Measurements from ENCODE around the gene GRM5. TPM values are rescaled to one million over a fixed set of nuclear protein-coding genes. Genes with fewer than 3 reads are reported as not detected.
"Not testable (repeated sequence)": the region's sequence is repeated elsewhere in the genome, so short reads cannot be mapped to it uniquely, and the experiment has no call there.

Gene GRM5
- total RNA-seq, 1 experiment from 2014 or later = 0.03 TPM

- CTCF ChIA-PET = no interaction called here
- POLR2A ChIA-PET = no interaction called here
- no peaks in the 10 kb centered on the region for H3K36me3 ChIP-seq (ENCODE audit: control insufficient read depth, insufficient read depth, low read length)
- no peaks in the 10 kb centered on the region for H3K27me3 ChIP-seq (ENCODE audit: control insufficient read depth, insufficient read depth, low read length)
- ATAC-seq (no peak), DNase-seq (ENCODE audit: low read depth, low spot score) (no peak)
- intact Hi-C loops (cut with micrococcal nuclease; ENCODE audit: unreplicated experiment) = no loop called here
- H3K27ac ChIP-seq (ENCODE audit: low read length) = no peak overlapping the region
- no peaks in the 10 kb centered on the region for H3K9me3 ChIP-seq (ENCODE audit: control insufficient read depth, insufficient read depth, low read depth, low read length)
- H3K4me1 ChIP-seq (ENCODE audit: control insufficient read depth, insufficient read depth, low read length) = no peaks in the 10 kb centered on the region
- no peak overlapping the region for H3K4me3 ChIP-seq (ENCODE audit: low read depth in 2 of 2, low read length in 2 of 2)
- no TSS peak for BruUV-seq (replicated peaks)
- TF ChIP-seq SIN3A (IDR thresholded peaks at IDR 0.05; ENCODE audit: borderline replicate concordance, insufficient read depth, low read depth, low read length) (no peak), POLR2AphosphoS5 (IDR thresholded peaks at IDR 0.05; ENCODE audit: low read depth, low read length) (no peak), TCF7L2 (IDR thresholded peaks at IDR 0.05; ENCODE audit: low read depth, low read length) (no peak), CTCF (IDR thresholded peaks at IDR 0.05) (no peak), REST (IDR thresholded peaks at IDR 0.05; ENCODE audit: insufficient read depth in 1 of 2, low read depth in 2 of 2, low read length in 1 of 2) (no peak)
- in situ Hi-C loops (cut with HindIII; ENCODE audit: low pct_unique_long_range_greater_than_20kb, low sequenced_read_pairs) = no loop called here
These were observed 86.1 kb downstream of the GRM5 start for GRCh38 chr11:88979641-88980040.

GRCh38 chr11:88978992-88979391 is 86.8 kb downstream of the GRM5 start:
- H3K4me3 ChIP-seq (ENCODE audit: low read depth in 2 of 2, low read length in 2 of 2); H3K9me3 ChIP-seq (ENCODE audit: control insufficient read depth, insufficient read depth, low read depth, low read length); H3K36me3 ChIP-seq (ENCODE audit: control insufficient read depth, insufficient read depth, low read length); in situ Hi-C loops (cut with HindIII; ENCODE audit: low pct_unique_long_range_greater_than_20kb, low sequenced_read_pairs); BruUV-seq (replicated peaks); intact Hi-C loops (cut with micrococcal nuclease; ENCODE audit: unreplicated experiment); H3K27ac ChIP-seq (ENCODE audit: low read length); POLR2A ChIA-PET; H3K27me3 ChIP-seq (ENCODE audit: control insufficient read depth, insufficient read depth, low read length); DNase-seq (ENCODE audit: low read depth, low spot score); ATAC-seq; H3K4me1 ChIP-seq (ENCODE audit: control insufficient read depth, insufficient read depth, low read length): not testable (repeated sequence)
- CTCF ChIA-PET = interaction anchor here (0.7 kb wide), 1 partner anchor 649 kb away, joined by 5 read pairs; no protein-coding TSS in a partner anchor

GRCh38 chr11:88975441-88975840 is 90.3 kb downstream of the GRM5 start:
- intact Hi-C loops (cut with micrococcal nuclease; ENCODE audit: unreplicated experiment); ATAC-seq; H3K4me1 ChIP-seq (ENCODE audit: control insufficient read depth, insufficient read depth, low read length); DNase-seq (ENCODE audit: low read depth, low spot score); BruUV-seq (replicated peaks); POLR2A ChIA-PET; H3K27me3 ChIP-seq (ENCODE audit: control insufficient read depth, insufficient read depth, low read length); H3K4me3 ChIP-seq (ENCODE audit: low read depth in 2 of 2, low read length in 2 of 2); H3K27ac ChIP-seq (ENCODE audit: low read length); in situ Hi-C loops (cut with HindIII; ENCODE audit: low pct_unique_long_range_greater_than_20kb, low sequenced_read_pairs); CTCF ChIA-PET; H3K9me3 ChIP-seq (ENCODE audit: control insufficient read depth, insufficient read depth, low read depth, low read length); H3K36me3 ChIP-seq (ENCODE audit: control insufficient read depth, insufficient read depth, low read length): not testable (repeated sequence)

All from Panc1 (cell line).